Endothelial cell of umbilical vein (primary cell): ENCODE data around the gene TIMM17A. TPM values are rescaled to one million over a fixed set of nuclear protein-coding genes. Genes with fewer than 3 reads are reported as not detected.

Experiments
- BruUV-seq: library from RNA; stranded (reverse); fragments of 400-500 nt; replicated peaks from 2 replicates; lab custom pipeline; 2021; lab: Mats Ljungman, UMichigan
- CTCF ChIA-PET: fragments of 300-600, 350-600 bp; sonication (Branson Sonifier 250); formaldehyde crosslinking; loops from one replicate; lab custom pipeline; 2021; ENCODE audit warnings: antibody characterized with exemption, inconsistent platforms; lab: Charles Lee
- POLR2A ChIA-PET: fragments of 300-600, 350-600 bp; sonication (Branson Sonifier 250); formaldehyde crosslinking; loops from one replicate; lab custom pipeline; 2021; ENCODE audit warnings: antibody characterized with exemption, inconsistent platforms; lab: Charles Lee
- DNase-seq: peaks from one replicate; pipeline ENCODE4 v3.0.0-alpha.2; 2011; ENCODE audit warnings: low read depth, low spot score
- FAIRE-seq: peaks from 2 replicates; lab custom pipeline; 2011; peaks lifted over from hg19 to GRCh38; lab: Jason Lieb, UNC
- H2AFZ ChIP-seq: 2 replicates; pipeline ENCODE4 v1.6.0; 2012; ENCODE audit warnings: low read depth, low read length, control low read depth, inconsistent platforms
- H3K27ac ChIP-seq: 2 replicates; pipeline ENCODE4 v1.5.1; 2011; ENCODE audit warnings: low read depth, mild to moderate bottlenecking, control low read depth, low read length, moderate library complexity; ENCODE audit not compliant: insufficient read depth
- H3K27me3 ChIP-seq, 2 experiments: 2 replicates each; pipeline versions ENCODE4 v1.6.0 to v1.6.1; 2011; ENCODE audit warnings: low read length in 2 of 2, mixed read lengths in 1 of 2; ENCODE audit not compliant: control insufficient read depth in 2 of 2, insufficient read depth in 2 of 2
- H3K36me3 ChIP-seq, 2 experiments: 2 replicates in 1 of 2; 3 replicates in 1 of 2; pipeline ENCODE4 v1.5.1; 2011; ENCODE audit warnings: low read length in 2 of 2, mild to moderate bottlenecking in 1 of 2, moderate library complexity in 1 of 2; ENCODE audit not compliant: control insufficient read depth in 2 of 2, insufficient read depth in 2 of 2; ENCODE audit errors: extremely low read depth in 1 of 2
- H3K4me1 ChIP-seq: 3 replicates; pipeline ENCODE4 v1.5.1; 2011; ENCODE audit warnings: mild to moderate bottlenecking, low read length; ENCODE audit not compliant: control insufficient read depth, insufficient read depth; ENCODE audit errors: extremely low read depth
- H3K4me2 ChIP-seq: 2 replicates; pipeline ENCODE4 v1.6.1; 2011; ENCODE audit warnings: low read length, control low read depth, mixed read lengths; ENCODE audit not compliant: insufficient read depth
- H3K4me3 ChIP-seq, 3 experiments: fragments of 200-600 bp in 1 of 3; sonication (generic), shearing (Covaris generic) in 1 of 3; replicated peaks in 1 of 3; 2 replicates each; pipeline ENCODE4 v1.5.1; 2011 to 2016; ENCODE audit warnings: control low read depth in 3 of 3, low read length in 3 of 3, mild to moderate bottlenecking in 2 of 3, inconsistent platforms in 1 of 3, low read depth in 1 of 3, moderate library complexity in 1 of 3; ENCODE audit not compliant: insufficient read depth in 1 of 3
- H3K79me2 ChIP-seq: 2 replicates; pipeline ENCODE4 v1.6.0; 2012; ENCODE audit warnings: low read length, inconsistent platforms; ENCODE audit not compliant: control insufficient read depth, insufficient read depth
- H3K9ac ChIP-seq: replicated peaks from 2 replicates; pipeline ENCODE3; 2011; ENCODE audit warnings: low read length, control low read depth; ENCODE audit not compliant: insufficient read depth; ENCODE audit errors: extremely low read depth
- H3K9me1 ChIP-seq: replicated peaks from 3 replicates; pipeline ENCODE4 v1.6.0; 2011; ENCODE audit warnings: mild to moderate bottlenecking, low read length; ENCODE audit not compliant: control insufficient read depth, insufficient read depth; ENCODE audit errors: extremely low read depth
- H3K9me3 ChIP-seq: replicated peaks from 2 replicates; pipeline ENCODE4 v1.5.1; 2012; ENCODE audit warnings: low read length, inconsistent platforms; ENCODE audit not compliant: control insufficient read depth, insufficient read depth
- H4K20me1 ChIP-seq: replicated peaks from 2 replicates; pipeline ENCODE3; 2011; ENCODE audit warnings: mild to moderate bottlenecking, low read length; ENCODE audit not compliant: control insufficient read depth, insufficient read depth; ENCODE audit errors: extremely low read depth
- CTCF ChIP-seq, 2 donors: IDR thresholded peaks; 1 replicate in 1 of 2; 2 replicates in 1 of 2; pipeline ENCODE4 v1.5.1; 2011; ENCODE audit warnings: low read length in 2 of 2, mild to moderate bottlenecking in 2 of 2, moderate library complexity in 2 of 2, control low read depth in 1 of 2, inconsistent platforms in 1 of 2, low read depth in 1 of 2; ENCODE audit not compliant: insufficient read depth in 1 of 2; ENCODE audit errors: extremely low read depth in 1 of 2
- EZH2 ChIP-seq: IDR thresholded peaks from 2 replicates; pipeline ENCODE4 v1.6.1; 2012; ENCODE audit warnings: borderline replicate concordance, low read depth, mild to moderate bottlenecking, moderate library complexity, low read length, inconsistent platforms; ENCODE audit not compliant: severe bottlenecking
- FOS ChIP-seq: IDR thresholded peaks from 2 replicates; pipeline ENCODE4 v1.6.1; 2011; ENCODE audit warnings: mild to moderate bottlenecking, low read length, moderate library complexity, borderline replicate concordance; ENCODE audit not compliant: insufficient read depth
- GATA2 ChIP-seq: IDR thresholded peaks from 2 replicates; pipeline ENCODE4 v1.7.0; 2011; ENCODE audit warnings: low read depth, mild to moderate bottlenecking, moderate library complexity, mixed read lengths, low read length; ENCODE audit not compliant: insufficient read length, insufficient read depth
- JUN ChIP-seq: IDR thresholded peaks from 2 replicates; pipeline ENCODE4 v1.6.1; 2011; ENCODE audit warnings: borderline replicate concordance, low read depth; ENCODE audit not compliant: insufficient read length, insufficient read depth
- MAX ChIP-seq: IDR thresholded peaks from 2 replicates; pipeline ENCODE4 v1.6.1; 2011; ENCODE audit not compliant: insufficient read depth, insufficient read length
- MYC ChIP-seq: IDR thresholded peaks from one replicate; pipeline ENCODE4 v1.6.1; 2011; ENCODE audit warnings: mild to moderate bottlenecking, low read depth, low read length
- POLR2A ChIP-seq: IDR thresholded peaks from 2 replicates; pipeline ENCODE4 v1.6.1; 2012; ENCODE audit warnings: low read depth, mild to moderate bottlenecking, control low read depth, low read length
- POLR2AphosphoS5 ChIP-seq: IDR thresholded peaks from 2 replicates; pipeline ENCODE4 v1.6.1; 2012; ENCODE audit warnings: low read depth, mild to moderate bottlenecking, control low read depth, low read length, moderate library complexity; ENCODE audit not compliant: insufficient read depth
- dilution Hi-C: fragments of 300-500 bp; cut with MboI; formaldehyde crosslinking; loops from one replicate; pipeline ENCODE4 v1.15.0; 2019; ENCODE audit warnings: low sequenced_read_pairs; ENCODE audit not compliant: extremely low pct_ligation_motif_present
- intact Hi-C: fragments of 100-400 bp; cut with micrococcal nuclease; formaldehyde crosslinking; loops from one replicate; pipeline ENCODE4 v1.10.0; 2022
- polyA plus RNA-seq, 4 experiments: library from polyadenylated mRNA; depleted of rRNA in 3 of 4; stranded (reverse) in 3 of 4; unstranded in 1 of 4; fragments of >200 nt; gene quantifications; 2 replicates each; pipeline versions ENCODE4 v1.2.1 to v1.2.3, GENCODE V29; 2011 to 2012; ENCODE audit warnings: missing spikeins in 1 of 4
- total RNA-seq: library from RNA; stranded (reverse); gene quantifications from 2 replicates; pipeline ENCODE4 v1.2.3, GENCODE V29; 2021

Gene TIMM17A
- total and polyA plus RNA-seq, 2 donors (not counting 3 experiments of a cell fraction or from before 2014, with no cell fraction given): 57.9 to 105 TPM

GRCh38 chr1:201930137-201930536 lies 25.2 kb upstream of the TIMM17A start:
- no peak overlapping the region for H3K9ac ChIP-seq
- TF ChIP-seq FOS (no peak), JUN (no peak), CTCF (IDR thresholded peaks at IDR 0.05; ENCODE audit: extremely low read depth in 1 of 2, insufficient read depth in 1 of 2, low read depth in 1 of 2, low read length in 2 of 2) (no peak), GATA2 (no peak), POLR2A (no peak), MYC (no peak), MAX (no peak), EZH2 (no peak), POLR2AphosphoS5 (no peak)
- dilution Hi-C loops: no loop called here
- no peak overlapping the region for H3K4me2 ChIP-seq
- no peak overlapping the region for H2AFZ ChIP-seq
- ChIA-PET POLR2A (no interaction called here), CTCF (no interaction called here)
- no peaks in the 10 kb centered on the region for H4K20me1 ChIP-seq
- H3K4me1 ChIP-seq: no peaks in the 10 kb centered on the region
- no peaks in the 10 kb centered on the region for H3K9me3 ChIP-seq
- intact Hi-C loops: no loop called here
- H3K79me2 ChIP-seq: no peaks in the 10 kb centered on the region
- no peaks in the 10 kb centered on the region for H3K36me3 ChIP-seq
- H3K9me1 ChIP-seq: no peaks in the 10 kb centered on the region
- FAIRE-seq (no peak), DNase-seq (no peak)
- no TSS peak for BruUV-seq
- H3K4me3 ChIP-seq: no peak overlapping the region
- peaks cover 8 to 11% of the 10 kb centered on the region in 2 experiments for H3K27me3 ChIP-seq
- no peak overlapping the region for H3K27ac ChIP-seq
